HL-60/S4 (cell line): Measurements from ENCODE around the gene TRAPPC10.

Experiments used
- in situ Hi-C: fragments of 300-500 bp; cut with MboI; formaldehyde crosslinking; loops from 2 replicates; pipeline ENCODE4 v1.14.3; 2022; ENCODE audit warnings: low sequenced_read_pairs

TRAPPC10 gene

DNA sequence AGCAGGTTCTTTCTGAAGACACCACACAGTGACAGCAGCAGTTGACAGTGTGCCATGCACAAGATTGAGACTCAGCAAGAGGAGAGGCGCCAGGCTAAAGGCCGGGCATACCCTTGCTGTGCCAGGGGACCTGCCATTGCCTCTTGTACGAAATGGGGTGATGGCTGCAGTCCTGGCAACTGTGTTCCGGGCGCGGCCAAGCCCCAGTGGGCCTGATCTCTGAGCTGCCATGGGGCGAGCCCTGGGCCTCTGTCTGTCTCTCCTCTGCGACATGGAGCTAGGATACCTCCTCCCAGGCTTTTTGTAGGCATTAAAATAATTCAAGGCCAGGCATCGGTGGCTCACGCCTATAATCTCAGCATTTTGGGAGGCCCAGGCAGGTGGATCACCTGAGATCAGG, 9.6 kb upstream of the TRAPPC10 start:
- in situ Hi-C loops: no loop called here

DNA sequence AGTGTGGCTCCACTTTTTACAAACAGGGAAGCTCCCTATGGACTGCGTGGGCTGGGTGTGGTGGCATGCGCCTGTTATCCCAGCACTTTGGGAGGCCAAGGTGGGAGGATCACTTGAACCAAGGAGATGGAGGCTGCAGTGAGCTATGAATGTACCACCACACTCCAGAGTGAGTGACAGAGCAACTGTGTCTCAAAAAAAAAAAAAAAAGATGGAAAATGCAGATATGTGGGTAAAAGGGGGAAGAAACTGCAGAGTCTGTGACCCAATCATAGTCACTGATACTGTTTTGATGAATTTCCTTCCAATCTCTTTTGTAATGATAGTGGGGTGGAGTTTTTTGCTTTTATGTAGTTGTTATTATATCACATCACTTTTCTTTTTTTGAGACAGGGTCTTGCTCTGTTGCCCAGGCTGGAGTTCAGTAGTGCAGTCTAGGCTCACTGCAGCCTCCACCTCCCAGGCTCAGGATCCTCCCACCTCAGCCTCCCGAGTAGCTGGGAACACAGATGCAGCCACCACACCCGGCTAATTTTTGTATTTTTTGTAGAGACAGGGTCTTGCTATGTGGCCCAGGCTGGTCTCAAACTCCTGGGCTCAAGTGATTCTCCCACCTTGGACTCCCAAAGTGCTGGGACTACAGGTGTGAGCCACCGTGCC, 8.7 kb upstream of the TRAPPC10 start:
- in situ Hi-C loops: no loop called here

DNA sequence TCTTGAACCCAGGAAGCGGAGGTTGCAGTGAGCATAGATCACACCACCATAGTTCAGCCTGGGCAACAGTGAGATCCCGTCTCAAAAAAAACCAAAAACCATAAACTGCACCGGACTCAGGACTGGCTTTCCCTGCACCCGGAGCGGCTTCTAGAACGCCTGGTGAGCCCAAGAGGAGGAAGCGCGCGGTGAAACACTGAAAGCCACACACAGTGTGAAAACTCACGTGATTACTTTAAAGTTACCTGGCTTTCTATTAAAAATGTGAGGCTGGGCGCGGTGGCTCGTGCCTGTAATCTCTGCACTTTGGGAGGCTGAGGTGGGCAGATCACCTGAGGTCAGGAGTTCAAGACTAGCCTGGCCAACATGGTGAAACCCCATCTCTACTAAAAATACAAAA, 7.0 kb upstream of the TRAPPC10 start:
- in situ Hi-C loops: no loop called here

DNA sequence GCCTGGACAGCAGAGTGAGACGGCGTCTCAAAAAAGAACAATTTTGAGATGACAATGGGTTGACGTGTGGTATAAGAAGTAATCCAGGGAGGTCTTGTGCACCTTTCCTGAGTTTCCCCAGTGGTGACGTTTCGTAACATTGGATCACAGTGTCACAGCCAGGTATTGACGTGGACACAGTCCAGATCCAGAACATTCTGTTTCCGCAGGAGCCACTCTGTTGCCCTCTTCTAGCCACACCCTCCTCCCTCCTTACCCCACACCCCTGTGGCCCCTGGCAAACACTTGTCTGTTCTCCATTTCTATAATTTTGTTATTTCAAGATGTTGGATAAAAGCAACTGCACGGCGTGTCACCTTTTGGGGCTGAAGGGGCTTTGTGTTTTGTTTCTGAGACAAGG, 6.5 kb upstream of the TRAPPC10 start:
- in situ Hi-C loops: no loop called here

DNA sequence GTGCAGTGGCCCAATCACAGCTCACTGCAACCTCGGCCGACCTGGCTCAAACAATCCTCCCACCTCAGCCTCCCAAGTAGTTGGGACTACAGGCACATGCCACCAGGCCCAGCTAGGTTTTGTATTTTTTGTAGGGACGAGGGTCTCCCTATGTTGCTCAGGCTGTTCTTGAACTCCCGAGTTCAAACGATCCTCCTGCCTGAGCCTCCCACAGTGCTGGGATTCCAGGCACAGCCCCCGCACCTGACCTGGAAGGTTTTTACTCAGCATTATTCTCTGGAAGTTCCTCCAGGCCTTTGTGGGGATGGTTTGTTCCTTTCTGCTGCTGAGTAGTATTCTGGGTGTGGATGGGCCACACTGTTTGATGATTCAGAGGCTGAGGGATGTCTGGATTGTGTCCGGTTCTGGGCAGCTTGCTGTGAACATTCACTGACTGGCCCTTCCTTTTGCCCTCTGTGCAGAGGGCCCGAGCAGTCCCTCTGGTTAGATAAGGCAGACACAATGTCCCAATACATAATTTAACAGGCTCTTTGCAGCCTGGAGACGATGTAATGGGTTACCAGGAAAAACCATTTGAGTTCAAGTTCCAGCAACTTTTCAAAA, 6.0 kb upstream of the TRAPPC10 start:
- in situ Hi-C loops: no loop called here

DNA sequence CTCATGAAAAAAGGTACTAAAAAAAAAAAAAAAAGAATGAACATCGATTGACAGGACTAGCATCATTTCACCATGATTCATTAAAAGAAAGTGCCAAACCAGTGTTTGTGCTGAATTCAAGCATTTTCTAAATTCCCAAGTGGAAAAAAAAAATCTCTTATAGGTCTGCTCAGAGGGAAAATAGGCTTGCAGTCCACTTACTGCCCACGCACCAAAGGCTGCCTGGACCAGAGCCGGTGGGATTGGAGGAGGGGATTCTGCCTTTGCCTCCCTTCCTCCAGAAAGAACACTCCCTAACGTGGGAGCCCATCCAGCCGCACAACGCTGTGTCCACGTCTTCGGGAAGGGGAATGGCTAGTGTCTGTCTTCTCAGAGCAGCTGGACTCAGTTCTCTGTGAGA, 5.5 kb upstream of the TRAPPC10 start:
- in situ Hi-C loops: no loop called here

DNA sequence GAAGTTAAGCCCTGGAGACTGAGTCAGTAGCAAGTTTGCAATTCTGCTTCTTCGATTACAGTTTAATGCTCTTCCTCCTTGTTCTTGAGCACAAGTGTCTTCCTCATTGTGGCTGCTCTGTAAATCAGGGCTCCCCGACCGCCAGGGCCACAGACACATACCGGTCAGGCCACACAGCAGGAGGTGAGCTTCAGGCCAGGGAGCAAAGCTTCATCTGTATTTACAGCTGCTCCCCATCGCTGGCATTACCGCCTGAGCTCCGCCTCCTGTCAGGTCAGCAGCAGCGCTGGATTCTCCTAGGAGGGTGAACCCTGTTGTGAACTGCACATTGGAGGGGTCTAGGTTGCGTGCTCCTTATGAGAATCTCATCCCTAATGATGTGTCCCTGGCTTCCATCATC, 1.7 kb upstream of the TRAPPC10 start:
- in situ Hi-C loops: no loop called here

DNA sequence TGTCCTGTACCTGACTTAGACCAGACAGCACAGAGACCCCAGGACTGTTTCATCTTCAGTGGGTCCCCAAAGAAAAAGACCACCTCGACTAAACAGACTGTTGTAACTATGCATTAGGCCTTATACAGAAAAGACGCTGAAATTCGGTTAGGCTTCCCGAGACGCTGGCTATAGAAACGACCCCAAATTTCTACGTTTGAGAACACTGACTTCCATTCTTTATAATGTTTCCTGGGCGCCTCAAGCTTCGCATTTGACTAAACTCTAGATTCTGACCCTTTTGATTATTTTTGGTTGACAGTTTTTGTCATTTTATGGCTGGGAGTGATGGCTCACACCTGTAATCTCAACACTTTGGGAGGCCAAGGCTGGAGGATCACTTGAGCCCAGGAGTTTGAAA, 986 bp upstream of the TRAPPC10 start:
- in situ Hi-C loops: no loop called here

DNA sequence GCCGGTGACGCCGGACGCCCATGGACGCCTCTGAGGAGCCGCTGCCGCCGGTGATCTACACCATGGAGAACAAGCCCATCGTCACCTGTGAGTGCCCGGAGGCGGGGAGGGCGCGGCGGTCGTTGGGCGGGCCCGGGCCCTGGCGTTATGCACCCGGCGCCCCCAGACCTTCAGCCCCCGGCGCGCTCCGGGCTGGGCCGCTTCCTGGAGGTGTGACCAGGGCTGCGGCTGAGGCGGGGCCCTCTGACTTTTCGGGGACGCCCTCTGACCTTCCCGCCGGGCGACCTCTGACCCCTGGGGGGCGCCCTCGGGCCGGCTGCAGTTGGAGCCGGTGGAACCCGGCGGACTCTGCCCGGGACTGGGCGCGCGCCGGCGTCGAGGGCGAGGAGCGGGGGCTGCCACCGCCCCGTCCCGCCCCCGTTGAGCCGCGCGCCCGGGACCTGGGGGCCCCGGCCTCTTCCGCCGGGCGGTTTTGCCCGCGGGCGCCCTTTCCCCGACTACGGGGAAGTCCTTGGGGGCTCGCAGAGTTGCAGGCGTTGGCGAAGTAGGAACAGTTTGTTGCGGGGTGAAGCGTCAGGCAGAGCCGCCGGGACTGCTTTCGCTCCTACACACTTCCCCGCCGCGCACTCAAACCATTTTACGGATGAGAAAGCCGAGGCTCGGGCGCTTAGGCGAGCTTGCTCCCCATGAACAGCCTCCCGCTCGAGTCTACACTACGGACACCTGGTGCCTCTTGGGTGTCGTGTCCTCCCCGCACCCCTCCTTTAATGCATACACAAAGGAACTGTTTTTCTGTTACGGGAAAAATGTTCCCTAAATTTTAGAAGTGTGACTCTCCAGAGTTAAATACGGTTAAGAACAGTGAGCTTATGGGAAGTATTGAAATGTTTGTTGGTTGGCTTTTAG, 618 bp downstream of the TRAPPC10 start:
- in situ Hi-C loops: no loop called here

DNA sequence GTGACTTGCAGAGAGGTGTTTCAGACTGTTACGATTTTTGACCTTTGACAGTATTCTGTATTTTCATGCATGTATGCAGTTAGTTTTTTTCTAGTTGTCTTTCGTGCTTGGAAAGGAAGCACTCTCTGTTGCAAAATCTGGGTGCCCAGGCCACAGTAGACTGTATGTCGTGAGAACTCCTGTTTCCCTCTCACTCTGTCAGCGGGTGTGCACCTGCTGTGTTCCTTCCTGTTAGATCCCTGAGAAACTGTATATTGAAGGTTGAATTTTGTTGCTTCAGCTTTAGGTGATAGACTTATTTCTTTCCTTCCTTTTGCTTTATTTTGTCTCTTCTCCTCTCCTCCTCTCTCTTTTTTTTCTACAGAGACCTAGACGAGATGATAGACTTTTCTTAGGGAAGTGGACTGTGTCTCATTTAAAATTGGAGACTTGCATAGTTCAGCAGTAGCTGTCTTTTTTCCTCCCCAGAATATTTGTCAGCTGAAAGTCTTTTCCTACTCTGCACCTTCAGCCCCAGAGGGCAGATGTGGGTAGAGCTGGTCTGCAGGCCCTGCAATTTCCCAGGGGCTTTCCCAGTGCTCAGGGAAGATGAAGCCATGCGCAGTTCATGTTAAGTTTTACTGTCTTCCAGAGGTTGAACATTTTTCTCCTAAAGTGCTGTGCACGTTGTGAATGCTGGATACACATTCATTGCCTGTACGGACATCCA, 1.4 kb downstream of the TRAPPC10 start:
- in situ Hi-C loops: no loop called here

DNA sequence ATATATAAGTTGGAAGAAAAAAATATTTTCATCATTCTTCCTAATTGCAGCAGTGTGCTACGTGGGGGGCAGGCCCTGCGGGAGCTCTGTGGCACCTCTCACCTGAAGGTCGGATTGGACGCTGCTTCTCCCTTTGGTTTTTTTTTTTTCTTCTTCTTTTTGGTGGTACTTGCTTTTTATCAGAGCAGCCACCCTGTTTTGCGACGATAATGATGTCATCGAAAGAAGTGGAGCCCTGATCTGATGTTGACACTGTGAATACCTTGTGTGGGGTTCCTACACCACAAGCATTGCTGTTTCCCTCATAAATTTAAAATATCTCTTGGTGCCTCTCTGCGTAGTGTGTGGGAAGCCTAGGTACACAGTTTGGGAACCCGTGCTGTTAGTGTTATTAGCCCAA, 5.5 kb downstream of the TRAPPC10 start:
- in situ Hi-C loops: loop anchor here (5.0 kb wide), 1 partner anchor 50 kb away; no protein-coding TSS in a partner anchor

DNA sequence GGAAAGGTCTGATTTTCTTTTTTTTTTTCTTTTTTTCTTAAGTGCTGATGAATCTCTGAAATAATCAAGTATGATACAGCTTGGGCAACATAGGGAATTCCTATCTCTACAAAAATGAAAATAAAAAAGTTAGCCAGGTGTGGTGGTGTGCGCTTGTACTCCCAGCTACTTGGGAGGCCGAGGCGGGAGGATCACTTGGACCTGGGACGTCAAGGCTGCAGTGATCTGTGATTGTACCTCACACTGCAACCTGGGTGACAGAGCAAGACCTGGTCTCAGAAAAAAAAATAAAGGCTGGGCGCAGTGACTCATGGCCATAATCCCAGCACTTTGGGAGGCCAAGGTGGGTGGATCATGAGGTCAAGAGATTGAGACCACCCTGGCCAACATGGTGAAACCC, 6.0 kb downstream of the TRAPPC10 start:
- in situ Hi-C loops: loop anchor here (5.0 kb wide), 1 partner anchor 51 kb away; no protein-coding TSS in a partner anchor

DNA sequence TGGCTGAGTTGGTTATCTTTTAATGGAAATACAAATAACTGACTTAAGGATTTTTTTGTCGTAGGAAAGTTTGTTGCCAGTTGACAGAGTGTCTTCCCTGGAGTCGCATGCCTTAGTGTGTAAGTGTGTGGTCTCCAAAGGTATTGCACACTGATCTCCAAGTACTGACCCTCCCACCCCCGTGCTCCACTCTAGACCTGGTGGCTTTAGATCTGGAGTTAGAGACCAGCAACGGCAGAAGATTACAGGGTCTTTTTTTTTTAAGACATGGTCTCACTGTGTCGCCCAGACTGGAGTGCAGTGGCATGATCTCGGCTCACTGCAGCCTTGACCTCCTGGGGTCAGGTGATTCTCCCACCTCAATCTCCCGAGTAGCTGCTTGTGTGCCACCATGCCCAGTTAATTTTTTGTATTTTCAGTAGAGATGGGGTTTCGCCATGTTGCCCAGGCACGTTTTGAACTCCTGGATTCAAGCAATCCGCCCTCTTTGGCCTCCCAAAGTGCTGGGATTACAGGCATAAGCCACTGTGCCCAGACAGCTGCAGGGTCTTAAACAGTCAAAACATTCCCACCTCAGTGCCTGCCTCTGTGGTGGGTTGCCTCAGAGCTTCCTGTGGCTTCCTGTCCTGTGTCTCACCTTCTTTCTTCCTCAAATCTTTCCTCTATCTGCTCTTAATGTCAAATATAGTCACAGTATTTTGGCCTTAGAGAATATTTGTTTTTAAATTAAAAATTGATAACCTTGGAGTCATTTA, 6.9 kb downstream of the TRAPPC10 start:
- in situ Hi-C loops: loop anchor here (5.0 kb wide), 1 partner anchor 52 kb away; no protein-coding TSS in a partner anchor

DNA sequence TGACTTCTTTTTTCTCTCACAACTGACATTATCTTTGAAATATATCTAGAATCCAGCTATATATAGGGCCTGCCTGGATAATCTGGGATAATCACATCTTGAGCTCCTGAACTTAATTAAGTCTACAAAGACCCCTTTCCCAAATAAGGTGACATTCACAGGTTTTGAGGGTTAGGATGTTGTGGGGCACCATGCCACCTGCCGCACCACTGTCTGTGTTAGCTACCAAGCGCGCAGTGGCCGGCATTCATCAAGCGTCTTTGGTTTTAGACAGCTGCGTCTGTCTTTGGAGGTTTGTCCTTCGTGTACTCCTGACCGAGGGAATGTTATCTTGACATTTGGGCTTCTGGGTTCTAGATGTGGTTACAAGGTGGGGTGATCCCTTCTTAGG, 7.5 kb downstream of the TRAPPC10 start:
- in situ Hi-C loops: loop anchor here (5.0 kb wide), 1 partner anchor 52 kb away; no protein-coding TSS in a partner anchor

DNA sequence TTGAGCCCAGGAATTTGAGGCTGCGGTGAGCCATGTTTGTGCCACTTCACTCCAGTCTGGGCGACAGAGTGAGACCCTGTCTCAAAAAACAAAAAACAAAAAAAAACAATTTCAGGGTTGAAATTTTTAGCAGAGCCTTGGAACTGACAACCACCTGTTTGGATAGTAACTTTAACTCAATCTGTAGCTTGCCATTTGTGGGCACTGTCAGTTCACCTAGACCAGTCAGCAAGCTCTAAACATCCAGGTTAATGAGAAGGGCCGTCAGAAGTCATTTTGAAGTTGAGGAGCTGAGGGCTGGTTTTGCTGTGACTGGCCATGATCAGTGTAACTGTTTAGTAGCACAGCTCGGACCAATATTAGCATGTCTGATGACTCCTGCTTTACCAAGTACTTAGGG, 8.4 kb downstream of the TRAPPC10 start:
- in situ Hi-C loops: no loop called here

DNA sequence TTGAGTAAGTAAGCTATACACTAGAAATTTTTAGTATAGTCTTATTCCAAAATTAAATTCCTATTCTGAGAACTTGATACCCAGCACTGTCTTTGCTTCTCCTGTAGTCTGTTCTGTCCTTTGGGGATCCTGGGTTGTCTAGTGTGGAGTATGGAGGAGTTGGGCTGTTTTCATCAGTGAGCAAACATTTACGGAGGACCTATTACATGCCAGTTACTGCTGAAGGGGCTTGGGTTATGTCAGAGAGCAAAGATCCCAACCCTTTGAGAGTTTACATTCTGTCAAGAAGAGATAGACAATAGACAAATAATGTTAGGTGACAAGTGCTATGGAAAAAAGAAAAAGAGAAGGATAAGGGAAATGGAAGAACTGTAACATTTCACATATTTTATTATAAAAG, 9.0 kb downstream of the TRAPPC10 start:
- in situ Hi-C loops: no loop called here

DNA sequence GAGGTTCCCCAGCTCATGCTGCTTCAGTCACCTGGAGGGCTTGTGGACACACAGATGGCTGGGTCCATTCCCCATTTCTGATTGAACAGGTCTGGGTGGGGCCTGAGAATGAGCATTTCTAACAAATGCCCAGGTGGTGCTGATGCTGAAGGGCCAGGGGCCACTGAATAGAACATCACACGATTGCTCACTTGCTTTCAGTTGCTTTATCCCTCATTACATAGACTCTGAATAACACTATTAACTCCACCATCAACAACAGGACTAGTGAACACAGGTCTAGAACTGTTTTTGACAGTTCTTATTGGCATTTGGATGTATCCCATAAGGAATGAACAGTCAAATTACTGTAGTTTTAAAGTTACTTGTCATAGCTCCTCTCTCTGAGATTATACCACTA, 12.1 kb downstream of the TRAPPC10 start:
- in situ Hi-C loops: no loop called here

DNA sequence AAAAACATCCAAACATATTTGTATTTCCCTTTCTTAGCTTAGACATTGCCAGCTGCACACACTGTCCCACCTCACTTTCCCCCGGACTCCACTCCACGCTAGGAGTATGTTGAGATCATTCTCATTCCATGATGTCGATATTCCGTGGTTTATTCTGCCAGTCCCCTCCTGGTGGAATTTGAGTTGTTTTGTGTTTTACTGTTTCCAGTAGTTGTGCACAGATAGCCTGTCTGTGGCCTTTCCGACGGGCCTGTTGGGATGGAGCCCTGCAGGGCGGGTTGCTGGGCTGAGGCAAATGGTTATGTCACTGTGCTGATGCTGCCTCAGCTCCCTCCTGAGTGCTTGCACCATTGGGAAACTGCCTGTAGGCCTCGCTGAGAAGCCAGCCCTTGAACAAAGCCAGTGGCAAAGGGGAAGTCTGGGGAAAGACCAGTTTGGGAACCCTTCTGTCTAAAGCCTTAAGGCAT, 12.8 kb downstream of the TRAPPC10 start:
- in situ Hi-C loops: no loop called here

DNA sequence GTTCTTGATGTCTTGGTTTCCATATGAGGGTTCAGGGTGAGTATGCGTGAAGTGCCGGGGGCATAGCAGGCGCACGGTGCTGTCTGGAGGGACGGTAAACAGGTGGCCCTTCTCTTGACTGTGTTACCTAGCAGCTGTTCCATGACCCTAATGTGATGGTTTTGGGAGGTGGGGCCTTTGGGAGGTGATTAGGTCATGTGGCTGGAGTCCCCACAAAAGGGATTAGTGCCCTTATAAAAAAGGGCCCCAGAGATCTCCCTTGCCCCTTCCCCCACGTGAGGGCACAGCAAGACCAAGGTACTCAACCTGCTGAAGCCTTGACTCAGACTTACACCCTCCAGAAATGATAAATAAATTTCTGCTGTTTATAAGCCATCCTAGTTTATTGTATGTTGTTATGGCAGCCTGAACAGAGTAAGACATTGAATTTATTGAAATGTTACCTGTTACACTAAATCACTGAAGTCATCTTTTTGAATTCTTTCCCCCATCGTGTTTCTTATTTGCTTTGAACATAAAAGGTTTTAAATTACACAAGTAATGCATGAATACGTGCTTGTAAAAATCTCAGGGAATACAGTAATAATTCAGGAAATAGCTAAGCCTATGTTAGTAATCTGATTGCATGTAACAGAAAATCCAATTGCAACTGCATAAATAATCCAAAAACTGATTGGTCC, 15.6 kb downstream of the TRAPPC10 start:
- in situ Hi-C loops: no loop called here

DNA sequence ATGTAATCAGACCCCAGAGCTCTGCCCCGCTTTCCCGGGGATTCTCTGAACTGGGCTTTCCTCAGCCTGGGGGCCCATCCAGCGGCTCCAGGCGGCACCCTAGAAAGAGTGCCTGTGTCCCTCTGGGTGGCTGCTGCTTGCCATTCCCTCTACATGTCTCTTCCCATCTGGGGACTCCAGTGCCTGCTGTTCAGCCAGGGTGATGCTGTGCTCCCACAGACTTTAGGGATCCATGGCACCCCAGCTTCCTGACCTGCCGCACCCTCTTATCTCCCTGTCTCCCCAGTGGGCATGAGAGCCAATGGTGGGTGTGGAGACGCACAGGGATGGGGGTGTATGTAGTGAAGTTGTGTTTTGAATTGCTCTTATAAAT, 16.2 kb downstream of the TRAPPC10 start:
- in situ Hi-C loops: no loop called here
